ENCODE data around the gene SLC7A8.

SLC7A8 gene

GRCh38 chr14:23093104-23093503, 90.4 kb downstream of the SLC7A8 start:
- no peak for DNase-seq

- no peak for DNase-seq
Observed at GRCh38 chr14:23091294-23092225, 91.9 kb downstream of the SLC7A8 start.

DNA sequence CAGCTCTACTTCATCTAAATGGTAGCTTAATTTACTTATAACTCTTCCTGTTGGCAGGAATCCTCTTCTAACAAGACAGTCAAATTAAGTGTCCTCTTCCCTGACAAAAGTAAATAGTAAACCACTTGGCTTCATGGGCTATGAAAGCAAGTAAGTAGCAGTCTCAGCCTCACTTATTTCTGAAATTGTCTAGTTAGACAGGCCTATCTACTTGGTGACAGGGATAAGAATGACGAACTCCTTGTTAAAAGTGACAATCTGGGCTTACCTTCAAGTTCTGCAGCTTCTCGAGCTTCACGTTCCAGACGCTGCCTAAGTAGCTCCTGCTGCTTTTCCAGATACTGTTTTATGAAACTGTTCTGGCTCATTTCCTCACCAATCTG, 93.2 kb downstream of the SLC7A8 start:
- DNase-seq = no peak

- DNase-seq = no peak
Observed at GRCh38 chr14:23089498-23090253, 93.8 kb downstream of the SLC7A8 start.

DNA sequence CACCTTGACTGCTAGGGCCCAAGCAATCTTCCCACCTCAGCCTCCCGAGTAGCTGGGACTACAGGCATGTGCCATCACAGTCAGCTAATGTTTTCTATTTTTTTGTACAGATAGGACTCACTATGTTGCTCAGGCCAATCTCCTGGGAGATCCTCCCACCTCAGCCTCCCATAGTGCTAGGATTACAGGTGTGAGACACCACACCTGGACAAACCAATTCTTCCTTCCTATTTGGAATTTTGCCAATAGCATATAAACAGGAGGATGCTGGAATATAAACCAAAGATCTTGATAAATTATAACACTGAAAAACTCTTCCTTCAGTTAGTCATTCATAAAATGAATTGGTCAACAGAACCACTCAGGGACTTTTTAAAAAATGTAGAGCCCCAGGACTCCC, 96.9 kb downstream of the SLC7A8 start:
- DNase-seq = no peak

DNA sequence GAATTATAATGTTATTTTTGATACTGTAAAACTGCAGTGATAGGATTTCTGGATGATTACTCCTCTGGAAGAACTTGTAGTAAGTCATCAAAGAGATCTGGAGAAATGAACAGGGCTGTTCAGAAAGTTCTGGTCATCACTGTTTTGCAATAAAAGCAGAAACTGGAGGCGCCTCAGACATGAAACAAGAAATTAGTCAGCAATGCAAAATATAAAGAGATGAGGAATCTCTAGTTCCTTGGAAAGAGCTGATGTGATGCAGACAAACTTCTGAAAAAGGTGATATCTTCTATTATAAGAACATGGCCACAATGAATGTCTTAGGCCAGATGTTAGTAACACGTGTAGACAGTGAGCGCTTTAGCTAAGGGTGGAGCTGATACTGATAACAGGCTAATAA, 98.0 kb downstream of the SLC7A8 start:
- no peak for DNase-seq

DNA sequence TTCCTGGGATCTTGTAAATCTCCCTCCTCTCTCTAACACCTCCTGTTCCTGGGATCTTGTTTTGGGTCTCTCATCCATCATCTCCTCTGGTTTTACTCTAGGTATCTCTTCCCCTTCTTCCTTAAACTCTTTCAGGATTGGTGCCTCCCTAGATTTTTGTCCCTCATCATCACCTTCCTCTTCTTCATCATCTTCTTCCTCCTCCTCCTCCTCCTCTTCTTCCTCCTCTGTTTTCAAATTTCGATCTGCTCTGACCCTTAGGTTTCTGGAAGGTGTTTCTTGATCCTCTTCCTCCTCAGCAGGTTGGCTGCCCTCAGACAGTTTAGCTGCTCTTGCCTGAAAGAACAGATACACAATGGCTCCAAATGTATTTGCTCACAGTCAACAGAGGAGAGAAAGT, 103.0 kb downstream of the SLC7A8 start:
- DNase-seq = no peak

DNA sequence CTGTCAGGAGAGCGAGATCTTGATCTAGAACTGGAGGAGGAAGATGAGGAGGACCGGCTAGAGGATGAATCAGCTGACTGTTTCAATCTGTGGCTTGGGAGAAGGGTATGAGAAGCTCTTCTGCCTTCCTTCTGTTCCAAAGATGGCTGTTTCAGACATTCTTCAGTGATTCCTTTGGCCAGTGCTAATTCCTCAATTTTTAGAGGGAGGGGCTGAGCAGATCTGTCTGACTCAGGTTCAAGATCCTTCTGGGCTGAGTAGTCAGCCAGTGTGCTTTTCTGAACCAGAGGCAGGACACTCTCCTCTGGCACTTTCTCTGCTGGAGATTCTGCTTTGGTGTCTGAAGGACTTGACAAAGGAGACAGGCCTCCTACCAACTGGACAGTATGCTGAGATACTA, 103.7 kb downstream of the SLC7A8 start:
- DNase-seq = no peak

DNA sequence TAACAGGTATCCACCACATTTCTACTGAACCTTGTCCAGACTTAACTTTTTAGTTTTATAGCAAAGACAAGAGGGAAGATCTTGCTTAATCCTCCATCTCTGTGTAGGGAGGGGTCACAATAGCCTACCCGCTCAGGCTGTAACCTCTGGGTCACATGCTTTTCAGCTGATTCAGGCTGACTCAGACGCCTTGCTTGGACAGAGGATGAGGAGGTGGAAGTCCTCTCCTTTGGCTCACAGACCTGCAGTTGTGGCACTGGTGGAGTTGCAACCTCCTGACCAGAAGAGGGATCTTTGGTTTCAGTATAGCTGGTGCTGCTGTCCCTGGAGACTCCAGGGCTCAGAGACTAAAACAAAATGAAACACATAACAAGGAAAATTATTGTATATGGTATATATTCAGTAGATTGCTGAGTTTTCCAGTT, 104.8 kb downstream of the SLC7A8 start:
- DNase-seq = no peak

- DNase-seq = no peak
Observed at GRCh38 chr14:23077962-23078361, 105.5 kb downstream of the SLC7A8 start.

DNA sequence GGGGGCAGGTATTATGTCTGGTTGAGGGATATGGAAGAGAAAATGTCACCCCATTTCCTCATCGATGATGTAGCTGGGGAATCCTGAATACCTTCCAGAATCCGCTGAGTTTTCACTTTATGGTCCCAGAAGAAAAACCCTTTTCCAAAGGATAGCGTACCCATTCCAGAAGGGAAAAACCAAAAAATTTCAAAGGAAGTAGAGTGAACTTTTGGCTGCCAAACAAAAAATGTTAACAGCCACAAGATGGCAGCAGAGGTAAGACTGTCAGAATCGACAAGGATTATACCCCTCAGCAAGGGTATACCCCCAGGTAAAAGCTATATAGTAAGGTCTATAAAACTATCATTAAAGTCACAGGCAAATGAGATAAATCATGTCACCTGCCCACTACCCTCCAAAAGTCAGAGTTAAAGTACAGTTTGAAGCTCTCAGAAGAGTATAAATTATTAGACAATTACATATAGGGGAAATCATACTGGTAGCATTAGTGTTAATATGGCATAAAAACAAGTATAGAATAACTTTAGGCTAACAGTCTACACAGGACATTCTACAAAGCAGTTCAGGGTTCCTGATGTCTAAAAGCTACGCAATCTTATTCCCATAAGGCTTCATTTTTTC, 106.6 kb downstream of the SLC7A8 start:
- DNase-seq = no peak
